ENCODE measurements around the gene LYPD3. TPM values are rescaled to one million over a fixed set of nuclear protein-coding genes. Genes with fewer than 3 reads are reported as not detected.

The LYPD3 gene
- polyA plus RNA-seq, 1 of the 3 experiments (the other 2 are of a cell fraction): 4.2 TPM

DNA sequence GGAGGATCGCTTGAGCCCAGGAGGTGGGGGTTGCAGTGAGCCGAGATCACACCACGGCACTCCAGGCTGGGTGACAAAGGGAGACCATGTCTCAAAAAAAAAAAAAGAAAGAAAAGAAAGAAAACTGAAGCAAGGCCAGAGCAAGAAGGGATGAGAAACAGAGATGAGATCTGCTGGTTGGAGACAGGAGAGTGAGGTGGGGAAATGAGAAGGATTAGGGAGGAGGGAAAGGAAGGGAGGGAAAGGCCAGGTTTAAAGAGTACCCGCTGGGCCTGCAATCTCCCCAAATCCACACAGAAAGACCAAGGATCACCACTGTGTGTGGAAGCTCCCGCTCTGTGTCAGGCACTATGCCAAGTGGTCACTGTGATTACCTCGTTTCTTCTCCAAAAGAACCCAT, 16.3 kb upstream of the LYPD3 start:
- H3K4me1 ChIP-seq (ENCODE audit: control insufficient read depth in 1 of 2, insufficient read depth in 2 of 2, low read depth in 1 of 2, low read length in 1 of 2): no peaks in the 10 kb centered on the region
- H2AFZ ChIP-seq (ENCODE audit: low read depth): no peak overlapping the region
- no peaks in the 10 kb centered on the region for H3K27me3 ChIP-seq (ENCODE audit: insufficient read depth)
- no peak overlapping the region for H3K4me2 ChIP-seq
- H3K9me2 ChIP-seq: no peaks in the 10 kb centered on the region
- H3F3A ChIP-seq (replicated peaks; ENCODE audit: insufficient read depth): peaks cover 3% of the 10 kb centered on the region
- WGBS (ENCODE audit: low lambda C conversion rate): 85% methylated on average over 6 of the region's 6 CpGs
- TF ChIP-seq NFIC (IDR thresholded peaks at IDR 0.05; ENCODE audit: borderline replicate concordance) (no peak), FOXJ3 (CRISPR knock-in tag; IDR thresholded peaks at IDR 0.05) (no peak), GATA2 (CRISPR knock-in tag; IDR thresholded peaks at IDR 0.05) (no peak)
- TF ChIP-seq, protein P1, sequence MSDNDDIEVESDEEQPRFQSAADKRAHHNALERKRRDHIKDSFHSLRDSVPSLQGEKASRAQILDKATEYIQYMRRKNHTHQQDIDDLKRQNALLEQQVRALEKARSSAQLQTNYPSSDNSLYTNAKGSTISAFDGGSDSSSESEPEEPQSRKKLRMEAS (IDR thresholded peaks at IDR 0.05; ENCODE audit: low read depth): no peak
- ChIA-PET POLR2A (no interaction called here), CTCF (interaction anchor here (1.2 kb wide), 1 partner anchor 115 kb away, joined by 3 read pairs; the partner anchor contains the start of gene ZNF576)
- H3K36me3 ChIP-seq (replicated peaks in 1 of 2; ENCODE audit: control insufficient read depth in 1 of 2, insufficient read depth in 2 of 2, low read length in 1 of 2): no peaks in the 10 kb centered on the region
- no peak overlapping the region for H3K27ac ChIP-seq (ENCODE audit: low read depth in 2 of 2, low read length in 1 of 2)
- H3K9me3 ChIP-seq: no peaks in the 10 kb centered on the region
- H4K20me1 ChIP-seq (ENCODE audit: insufficient read depth): no peaks in the 10 kb centered on the region
- no peaks in the 10 kb centered on the region for H3K79me2 ChIP-seq (ENCODE audit: insufficient read depth)
- H3K4me3 ChIP-seq (ENCODE audit: low read depth in 2 of 2, low read length in 1 of 2): no peak overlapping the region
- no peak for DNase-seq
- no peak overlapping the region for H3K9ac ChIP-seq

DNA sequence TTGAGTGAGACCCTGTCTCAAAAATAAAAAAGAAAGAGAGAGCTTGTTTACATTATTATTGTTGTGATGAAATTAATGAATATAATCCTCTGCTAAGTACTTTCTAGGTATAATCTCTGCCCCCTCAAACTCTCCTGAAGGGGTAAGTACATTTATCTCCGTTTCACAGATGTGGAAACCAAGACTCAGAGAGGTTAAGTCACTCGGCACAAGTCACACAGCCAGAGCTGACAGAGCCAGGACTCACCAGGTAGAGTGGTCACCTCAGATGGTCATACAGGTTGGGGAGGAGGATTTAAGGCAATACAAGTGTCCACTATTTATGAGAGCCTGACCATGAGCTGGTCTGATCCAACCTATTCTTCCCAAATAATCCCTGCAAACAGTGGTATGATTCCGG, 15.2 kb upstream of the LYPD3 start:
- Histone ChIP-seq H3K4me1 (ENCODE audit: control insufficient read depth in 1 of 2, insufficient read depth in 2 of 2, low read depth in 1 of 2, low read length in 1 of 2) (no peaks in the 10 kb centered on the region), H3K4me2 (no peak overlapping the region), H3K4me3 (ENCODE audit: low read depth in 2 of 2, low read length in 1 of 2) (no peak overlapping the region), H3K27me3 (ENCODE audit: insufficient read depth) (no peaks in the 10 kb centered on the region), H4K20me1 (ENCODE audit: insufficient read depth) (no peaks in the 10 kb centered on the region), H3K36me3 (replicated peaks in 1 of 2; ENCODE audit: control insufficient read depth in 1 of 2, insufficient read depth in 2 of 2, low read length in 1 of 2) (no peaks in the 10 kb centered on the region), H3K79me2 (ENCODE audit: insufficient read depth) (no peaks in the 10 kb centered on the region), H2AFZ (ENCODE audit: low read depth) (no peak overlapping the region), H3K9me3 (no peaks in the 10 kb centered on the region), H3F3A (replicated peaks; ENCODE audit: insufficient read depth) (peaks cover 7% of the 10 kb centered on the region), H3K27ac (ENCODE audit: low read depth in 2 of 2, low read length in 1 of 2) (no peak overlapping the region), H3K9ac (no peak overlapping the region), H3K9me2 (no peaks in the 10 kb centered on the region)
- WGBS (ENCODE audit: low lambda C conversion rate): 94% methylated on average over 3 of the region's 3 CpGs
- ChIA-PET CTCF (interaction anchor here (1.3 to 2.6 kb wide), 4 partner anchors 24 to 48 kb away, joined by 3 to 12 read pairs (median 8); partner anchors contain the start of gene PHLDB3), POLR2A (interaction anchor here (1.0 kb wide), 1 partner anchor 10 kb away, joined by 5 read pairs; no protein-coding TSS in a partner anchor)
- TF ChIP-seq GATA2 (CRISPR knock-in tag; IDR thresholded peaks at IDR 0.05) (no peak), RXRA (IDR thresholded peaks at IDR 0.05; ENCODE audit: borderline replicate concordance, low read depth) (no peak), TEAD4 (IDR thresholded peaks at IDR 0.05; ENCODE audit: borderline replicate concordance, insufficient read depth) (no peak), CHD2 (IDR thresholded peaks at IDR 0.05; ENCODE audit: low read length, partially characterized antibody) (no peak), FOXJ3 (CRISPR knock-in tag; IDR thresholded peaks at IDR 0.05) (no peak), MEF2A (IDR thresholded peaks at IDR 0.05; ENCODE audit: borderline replicate concordance, low read depth) (no peak), RAD21 (IDR thresholded peaks at IDR 0.05; ENCODE audit: low read length) (no peak)
- TF ChIP-seq, protein P2, sequence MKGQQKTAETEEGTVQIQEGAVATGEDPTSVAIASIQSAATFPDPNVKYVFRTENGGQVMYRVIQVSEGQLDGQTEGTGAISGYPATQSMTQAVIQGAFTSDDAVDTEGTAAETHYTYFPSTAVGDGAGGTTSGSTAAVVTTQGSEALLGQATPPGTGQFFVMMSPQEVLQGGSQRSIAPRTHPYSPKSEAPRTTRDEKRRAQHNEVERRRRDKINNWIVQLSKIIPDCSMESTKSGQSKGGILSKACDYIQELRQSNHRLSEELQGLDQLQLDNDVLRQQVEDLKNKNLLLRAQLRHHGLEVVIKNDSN (IDR thresholded peaks at IDR 0.05; ENCODE audit: borderline replicate concordance, low read depth): no peak
- TF ChIP-seq, protein P3, sequence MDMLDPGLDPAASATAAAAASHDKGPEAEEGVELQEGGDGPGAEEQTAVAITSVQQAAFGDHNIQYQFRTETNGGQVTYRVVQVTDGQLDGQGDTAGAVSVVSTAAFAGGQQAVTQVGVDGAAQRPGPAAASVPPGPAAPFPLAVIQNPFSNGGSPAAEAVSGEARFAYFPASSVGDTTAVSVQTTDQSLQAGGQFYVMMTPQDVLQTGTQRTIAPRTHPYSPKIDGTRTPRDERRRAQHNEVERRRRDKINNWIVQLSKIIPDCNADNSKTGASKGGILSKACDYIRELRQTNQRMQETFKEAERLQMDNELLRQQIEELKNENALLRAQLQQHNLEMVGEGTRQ (IDR thresholded peaks at IDR 0.05; ENCODE audit: borderline replicate concordance, low read depth, low read length): no peak
- TF ChIP-seq, protein P4, sequence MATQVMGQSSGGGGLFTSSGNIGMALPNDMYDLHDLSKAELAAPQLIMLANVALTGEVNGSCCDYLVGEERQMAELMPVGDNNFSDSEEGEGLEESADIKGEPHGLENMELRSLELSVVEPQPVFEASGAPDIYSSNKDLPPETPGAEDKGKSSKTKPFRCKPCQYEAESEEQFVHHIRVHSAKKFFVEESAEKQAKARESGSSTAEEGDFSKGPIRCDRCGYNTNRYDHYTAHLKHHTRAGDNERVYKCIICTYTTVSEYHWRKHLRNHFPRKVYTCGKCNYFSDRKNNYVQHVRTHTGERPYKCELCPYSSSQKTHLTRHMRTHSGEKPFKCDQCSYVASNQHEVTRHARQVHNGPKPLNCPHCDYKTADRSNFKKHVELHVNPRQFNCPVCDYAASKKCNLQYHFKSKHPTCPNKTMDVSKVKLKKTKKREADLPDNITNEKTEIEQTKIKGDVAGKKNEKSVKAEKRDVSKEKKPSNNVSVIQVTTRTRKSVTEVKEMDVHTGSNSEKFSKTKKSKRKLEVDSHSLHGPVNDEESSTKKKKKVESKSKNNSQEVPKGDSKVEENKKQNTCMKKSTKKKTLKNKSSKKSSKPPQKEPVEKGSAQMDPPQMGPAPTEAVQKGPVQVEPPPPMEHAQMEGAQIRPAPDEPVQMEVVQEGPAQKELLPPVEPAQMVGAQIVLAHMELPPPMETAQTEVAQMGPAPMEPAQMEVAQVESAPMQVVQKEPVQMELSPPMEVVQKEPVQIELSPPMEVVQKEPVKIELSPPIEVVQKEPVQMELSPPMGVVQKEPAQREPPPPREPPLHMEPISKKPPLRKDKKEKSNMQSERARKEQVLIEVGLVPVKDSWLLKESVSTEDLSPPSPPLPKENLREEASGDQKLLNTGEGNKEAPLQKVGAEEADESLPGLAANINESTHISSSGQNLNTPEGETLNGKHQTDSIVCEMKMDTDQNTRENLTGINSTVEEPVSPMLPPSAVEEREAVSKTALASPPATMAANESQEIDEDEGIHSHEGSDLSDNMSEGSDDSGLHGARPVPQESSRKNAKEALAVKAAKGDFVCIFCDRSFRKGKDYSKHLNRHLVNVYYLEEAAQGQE (IDR thresholded peaks at IDR 0.05; ENCODE audit: low read depth, low read length): no peak
- DNase-seq: no peak

Data from SK-N-SH (cell line).